ENCODE data around the gene MMP25. TPM values are rescaled to one million over a fixed set of nuclear protein-coding genes. Genes with fewer than 3 reads are reported as not detected.

The MMP25 gene
- total RNA-seq, 2 experiments from 2014 or later = 1.1 to 1.5 TPM

- H3K4me1 Mint-ChIP-seq (ENCODE audit: low read depth) = peaks cover 17% of the 10 kb centered on the region
- TF ChIP-seq CTCF (IDR thresholded peaks at IDR 0.05) = no peak
- no peaks in the 10 kb centered on the region for H3K36me3 Mint-ChIP-seq (ENCODE audit: low read depth)
- CTCF ChIA-PET = interaction anchor here (0.8 to 1.0 kb wide), 2 partner anchors 17 to 19 kb away, joined by 3 to 6 read pairs; no protein-coding TSS in a partner anchor
- H3K9me3 Mint-ChIP-seq = no peaks in the 10 kb centered on the region
- intact Hi-C loops (cut with micrococcal nuclease) = no loop called here
- no peak overlapping the region for H3K27ac Mint-ChIP-seq
- ATAC-seq (no peak), DNase-seq (no peak)
- POLR2A ChIA-PET = interaction anchor here (0.9 kb wide), 1 partner anchor 18 kb away, joined by 3 read pairs; no protein-coding TSS in a partner anchor
- no peak overlapping the region for H3K4me3 Mint-ChIP-seq
- H3K27me3 Mint-ChIP-seq = peaks cover 11% of the 10 kb centered on the region
Observed at GRCh38 chr16:3012246-3012645, 34.1 kb upstream of the MMP25 start.

- Mint-ChIP-seq H3K4me3 (no peak within 1 kb of the TSS), H3K9me3 (no peaks in the 10 kb centered on the region), H3K4me1 (ENCODE audit: low read depth) (peaks cover 10% of the 10 kb centered on the region), H3K27me3 (peaks cover 11% of the 10 kb centered on the region), H3K27ac (no peak within 1 kb of the TSS), H3K36me3 (ENCODE audit: low read depth) (no peaks in the 10 kb centered on the region)
- intact Hi-C loops (cut with micrococcal nuclease) = no loop called here
- ATAC-seq = peak; percentile 50
- CTCF ChIA-PET = interaction anchor here (0.8 to 1.0 kb wide), 2 partner anchors 16 to 18 kb away, joined by 3 to 6 read pairs; no protein-coding TSS in a partner anchor
- no peak for DNase-seq
- POLR2A ChIA-PET = no interaction called here
- TF ChIP-seq CTCF (IDR thresholded peaks at IDR 0.05) = no peak
Observed at GRCh38 chr16:3012828-3013420, 33.4 kb upstream of the MMP25 start, which contains the start of gene CLDN9. TSS of gene CLDN9 (plus strand) at chr16:3012923. CDS start at chr16:3013363, 440 bp downstream.

GRCh38 chr16:3013491-3013951, 32.8 kb upstream of the MMP25 start:
- POLR2A ChIA-PET = interaction anchor here (1.6 kb wide), 1 partner anchor 10 kb away, joined by 3 read pairs; no protein-coding TSS in a partner anchor
- Mint-ChIP-seq H3K9me3 (no peaks in the 10 kb centered on the region), H3K27ac (no peak overlapping the region), H3K4me3 (no peak overlapping the region), H3K4me1 (ENCODE audit: low read depth) (peaks cover 8% of the 10 kb centered on the region), H3K27me3 (peaks cover 11% of the 10 kb centered on the region), H3K36me3 (ENCODE audit: low read depth) (no peaks in the 10 kb centered on the region)
- no peak for TF ChIP-seq CTCF (IDR thresholded peaks at IDR 0.05)
- DNase-seq = no peak
- CTCF ChIA-PET = interaction anchor here (1.0 to 2.1 kb wide), 2 partner anchors 14 to 35 kb away, joined by 3 to 8 read pairs; no protein-coding TSS in a partner anchor
- no peak for ATAC-seq
- intact Hi-C loops (cut with micrococcal nuclease) = no loop called here

GRCh38 chr16:3013998-3014690, 32.2 kb upstream of the MMP25 start:
- Mint-ChIP-seq H3K9me3 (no peaks in the 10 kb centered on the region), H3K4me1 (ENCODE audit: low read depth) (peaks cover 4% of the 10 kb centered on the region), H3K4me3 (no peak overlapping the region), H3K36me3 (ENCODE audit: low read depth) (no peaks in the 10 kb centered on the region), H3K27ac (no peak overlapping the region), H3K27me3 (peaks cover 11% of the 10 kb centered on the region)
- DNase-seq (no peak), ATAC-seq (no peak)
- no peak for TF ChIP-seq CTCF (IDR thresholded peaks at IDR 0.05)
- ChIA-PET CTCF (interaction anchor here (1.0 to 2.1 kb wide), 2 partner anchors 13 to 34 kb away, joined by 3 to 8 read pairs; no protein-coding TSS in a partner anchor), POLR2A (interaction anchor here (1.6 kb wide), 1 partner anchor 9 kb away, joined by 3 read pairs; no protein-coding TSS in a partner anchor)
- intact Hi-C loops (cut with micrococcal nuclease) = no loop called here
